SW480 (cell line): ENCODE data around the gene IDS.
"Not testable (repeated sequence)": the region's sequence is repeated elsewhere in the genome, so short reads cannot be mapped to it uniquely, and the experiment has no call there.

Experiments used
- DNase-seq: peaks from one replicate; pipeline ENCODE4 v3.0.0-alpha.2; 2016; ENCODE audit warnings: low spot score

IDS gene

DNA sequence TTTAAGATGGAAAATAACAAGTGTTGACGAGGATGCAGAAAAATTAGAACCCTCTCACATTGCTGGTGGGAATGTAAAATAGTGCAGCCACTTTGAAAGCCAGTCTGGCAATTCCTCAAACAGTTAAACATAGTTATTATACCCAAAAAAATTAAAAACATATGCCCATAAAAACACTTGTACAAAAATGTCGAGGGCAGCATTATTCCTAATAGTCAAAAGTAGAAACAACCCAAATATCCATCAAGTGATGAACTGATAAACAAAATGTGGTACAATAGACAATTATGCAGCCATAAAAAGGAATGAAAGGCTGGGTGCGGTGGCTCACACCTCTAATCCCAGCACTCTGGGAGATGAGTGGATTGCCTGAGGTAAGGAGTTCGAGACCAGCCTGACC lies 6.3 kb downstream of the IDS start:
- no peak for DNase-seq

DNA sequence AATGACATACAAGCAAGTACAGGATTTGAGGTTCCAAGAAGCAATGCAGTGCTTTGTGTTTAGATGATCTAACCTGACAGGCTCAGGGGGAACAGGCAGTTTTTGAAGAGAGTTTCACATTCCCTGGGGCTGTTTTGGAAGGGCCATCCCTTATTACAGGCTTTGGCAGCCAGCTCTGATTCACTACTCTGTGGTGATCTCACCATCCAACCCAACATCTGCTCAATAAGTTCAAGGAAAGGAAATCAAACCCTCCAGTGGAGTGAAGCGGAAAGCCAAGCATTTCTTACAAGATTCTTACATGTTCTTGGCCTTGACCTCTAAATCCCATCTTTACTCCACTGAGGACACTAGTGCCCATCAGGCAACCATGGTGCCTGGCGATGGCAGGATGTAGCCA lies 7.5 kb downstream of the IDS start:
- DNase-seq: no peak

DNA sequence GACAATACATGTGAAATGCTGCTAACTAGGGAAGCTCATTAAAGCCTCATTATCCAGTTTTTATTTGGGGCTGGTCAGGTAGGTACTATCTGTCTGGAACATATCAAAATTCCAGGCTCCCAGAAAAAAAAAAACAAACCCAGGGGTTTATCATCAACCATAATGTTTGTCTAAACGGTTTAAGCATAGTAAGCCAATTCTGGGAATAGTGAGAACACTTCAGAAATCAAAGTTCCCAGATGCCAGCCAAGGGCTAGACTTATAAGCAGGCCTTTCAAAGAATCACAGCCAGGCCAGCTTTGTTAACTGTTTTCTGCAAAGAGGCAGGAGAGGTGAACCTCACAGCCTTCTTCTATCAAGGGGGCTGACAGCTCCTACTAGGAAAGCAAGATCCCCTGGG lies 8.1 kb downstream of the IDS start:
- no peak for DNase-seq

DNA sequence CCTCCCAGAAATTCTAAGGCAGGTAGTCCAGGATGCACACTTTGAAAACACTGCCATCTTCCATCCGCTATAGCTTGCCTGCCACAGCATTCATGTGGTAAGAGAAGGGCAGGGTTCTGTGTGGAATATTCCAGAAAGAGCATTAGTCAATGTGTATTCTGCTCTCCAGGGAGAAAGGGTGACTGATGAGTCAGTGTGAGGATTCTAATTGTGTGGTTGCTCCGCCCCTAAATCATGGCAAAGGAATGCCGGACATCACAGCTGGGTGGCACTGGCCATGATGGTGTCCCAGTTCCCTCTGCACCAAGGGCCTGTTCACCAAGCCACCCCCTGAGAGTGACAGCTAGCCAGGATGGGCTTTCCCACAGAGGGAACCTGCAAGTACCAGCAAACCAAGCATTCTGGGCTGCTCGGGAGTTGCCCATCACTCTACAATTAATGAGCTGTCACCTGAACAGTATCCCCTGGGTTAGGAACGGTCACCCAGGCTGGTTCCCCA lies 9.5 kb downstream of the IDS start:
- DNase-seq: peak; percentile 91

DNA sequence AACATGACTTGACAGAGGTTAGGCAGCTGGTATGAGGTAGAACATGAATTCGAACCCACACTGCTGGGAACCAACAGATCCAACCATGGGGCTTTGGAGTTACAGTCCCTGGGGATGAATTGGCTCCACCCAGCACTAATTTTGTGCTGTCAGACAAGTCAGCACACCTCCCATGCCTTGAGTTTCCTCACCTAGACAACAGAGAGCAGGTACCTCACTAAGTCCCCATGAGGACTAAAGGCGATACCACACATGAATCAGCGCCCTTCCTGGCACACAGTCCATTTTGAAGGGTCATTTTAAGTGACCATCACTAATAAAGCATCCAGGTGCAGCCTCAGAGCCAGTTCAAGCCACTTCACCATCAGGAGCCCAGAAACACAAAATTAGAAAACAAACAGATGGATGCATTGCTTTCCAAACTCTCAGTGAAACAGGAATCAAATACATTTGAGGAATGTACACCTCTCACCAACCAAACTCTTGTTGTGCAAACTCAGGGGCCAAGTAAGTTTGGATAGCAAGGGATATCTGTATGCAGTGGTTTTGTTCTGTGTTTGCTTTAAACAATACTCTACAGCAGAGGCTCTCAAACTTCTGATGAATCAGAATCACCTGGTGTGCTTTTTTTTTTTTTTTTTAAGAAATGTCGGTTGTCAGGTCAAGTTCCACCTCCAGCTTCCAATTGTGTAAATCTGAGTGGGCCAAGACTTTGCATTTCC lies 10.1 kb downstream of the IDS start:
- DNase-seq: no peak

DNA sequence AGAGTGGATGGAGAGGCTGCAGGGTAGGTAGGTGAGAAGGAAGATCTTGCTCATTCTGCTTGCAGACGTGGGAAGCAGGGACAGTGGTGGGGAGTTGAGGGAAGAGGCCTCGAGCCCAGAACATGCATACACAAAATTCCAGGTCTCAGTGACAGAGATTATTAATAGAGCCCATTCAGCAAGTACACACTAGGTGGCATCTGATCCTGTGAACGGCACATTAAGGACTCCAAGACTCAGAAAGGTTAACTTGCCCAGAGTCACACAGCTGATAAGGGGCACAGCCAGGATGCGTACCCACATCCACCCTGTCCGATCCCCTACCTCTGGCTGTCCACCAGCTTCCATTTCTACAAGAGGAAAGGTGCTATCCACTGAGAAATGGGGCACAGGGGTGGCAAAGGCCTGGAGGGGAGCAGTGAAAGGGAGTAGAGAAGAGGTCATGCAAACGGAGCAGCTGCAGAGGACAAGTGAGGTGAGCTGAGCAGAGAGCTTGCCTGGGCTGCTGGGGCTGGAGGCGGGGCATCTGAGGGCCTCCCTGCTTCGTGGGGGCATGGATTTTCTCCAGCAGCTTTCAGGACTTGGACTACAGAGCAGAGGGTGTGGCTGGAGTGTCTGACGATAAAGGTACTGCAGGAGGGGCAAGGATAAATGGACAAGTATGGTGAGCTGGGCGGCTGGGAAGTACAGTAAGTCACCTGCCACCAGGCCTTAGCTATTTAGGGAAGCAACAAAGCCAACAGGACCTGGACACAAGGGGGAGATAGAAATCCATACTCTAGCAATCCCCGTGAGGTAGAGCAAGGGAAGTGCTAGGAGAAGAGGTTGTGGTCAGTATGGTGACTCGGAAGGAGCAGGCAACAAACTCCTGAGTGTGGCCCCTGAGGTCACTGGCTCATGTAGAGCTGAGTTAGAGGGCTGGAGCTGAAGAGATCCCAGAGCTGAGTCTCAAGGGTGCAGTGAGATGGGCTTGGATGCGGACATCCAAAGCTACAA lies 11.2 kb downstream of the IDS start:
- DNase-seq: no peak

DNA sequence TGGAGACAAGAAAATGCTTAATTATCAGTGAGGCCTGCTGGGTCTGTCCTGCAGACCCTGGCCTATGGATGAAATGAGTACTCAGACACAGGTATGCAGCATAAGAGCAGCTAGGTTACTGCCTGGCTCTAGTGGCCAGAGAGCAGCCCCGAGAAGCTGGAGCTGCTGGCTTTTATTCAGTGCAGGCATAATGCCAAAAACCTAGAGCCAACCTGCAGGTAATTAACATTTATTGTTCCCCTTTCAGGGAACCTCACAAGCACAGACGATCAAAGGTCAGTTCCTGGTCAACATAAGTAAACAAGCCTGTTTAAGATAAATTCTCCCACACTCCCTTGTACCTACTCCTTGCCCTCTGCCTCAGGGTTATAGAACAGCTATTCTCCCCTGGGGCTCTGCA lies 13.3 kb downstream of the IDS start:
- DNase-seq: peak; percentile 33

DNA sequence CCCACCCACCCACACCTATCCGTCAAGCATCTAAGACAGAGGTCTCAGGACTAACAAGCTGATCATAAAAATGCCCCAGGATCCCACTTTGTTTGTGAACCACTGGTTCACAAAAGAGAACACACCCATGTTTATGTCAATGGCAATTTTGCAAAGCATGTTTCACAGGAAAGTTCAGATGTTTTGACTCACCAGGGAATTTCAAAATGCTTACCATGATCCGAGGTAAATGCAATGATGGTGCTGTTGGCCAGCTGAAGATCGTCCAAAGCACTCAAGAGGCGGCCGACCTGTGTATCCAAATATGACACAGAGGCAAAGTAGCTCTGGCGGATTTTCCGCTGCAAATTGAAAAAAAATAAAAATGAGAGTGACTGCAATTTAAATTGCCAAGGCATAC lies 15.0 kb downstream of the IDS start:
- no peak for DNase-seq

DNA sequence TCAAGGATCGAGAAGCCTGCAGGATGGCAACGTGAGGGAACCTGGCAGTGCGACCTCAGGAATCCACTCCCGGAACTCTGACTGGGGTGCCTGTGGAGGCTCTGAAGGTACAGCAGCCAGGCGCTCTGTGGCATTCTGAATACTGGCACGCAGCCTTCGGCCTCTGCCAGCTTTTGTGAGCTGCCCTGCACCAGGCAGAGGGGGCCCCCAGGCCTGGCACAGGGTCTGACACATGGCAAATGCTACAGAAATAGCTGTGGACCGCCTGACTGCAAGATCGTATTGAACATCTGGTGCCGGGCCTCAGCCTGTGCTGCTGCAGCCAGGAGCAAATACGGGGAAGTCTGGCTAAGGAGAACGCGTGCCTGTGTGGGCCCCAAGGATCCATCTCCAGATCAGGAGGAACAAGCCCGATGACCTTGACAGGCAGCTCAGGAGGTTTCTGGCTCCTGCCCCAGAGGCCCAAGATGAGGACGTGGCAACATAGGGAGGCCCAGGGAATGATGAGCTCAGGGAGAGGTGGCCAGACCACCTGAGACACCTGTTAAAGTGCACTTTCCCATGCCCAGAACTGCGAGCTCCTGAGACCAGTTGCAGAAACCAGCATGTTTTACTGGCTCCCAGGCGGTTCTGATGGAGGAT lies 16.6 kb downstream of the IDS start:
- DNase-seq: not testable (repeated sequence)

DNA sequence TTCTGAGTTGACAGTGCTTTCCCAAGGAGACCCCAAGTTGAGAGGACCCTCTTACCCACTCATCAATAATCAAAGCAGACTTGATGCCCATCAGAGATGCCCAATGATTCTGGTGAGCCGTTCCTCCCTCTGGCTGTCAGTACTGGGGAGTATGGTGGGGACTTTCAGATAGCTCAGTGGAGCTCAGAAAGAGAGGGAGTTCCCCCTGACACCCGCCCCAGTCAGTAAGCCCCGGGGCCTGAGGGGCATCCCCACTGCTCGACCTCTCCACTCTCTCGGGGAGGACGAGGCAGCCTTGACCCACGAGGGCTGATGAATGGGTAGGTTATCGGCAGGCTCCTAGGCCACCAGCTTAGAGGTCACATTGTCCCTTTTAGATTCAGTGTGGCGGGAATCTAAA lies 17.1 kb downstream of the IDS start:
- DNase-seq: not testable (repeated sequence)

DNA sequence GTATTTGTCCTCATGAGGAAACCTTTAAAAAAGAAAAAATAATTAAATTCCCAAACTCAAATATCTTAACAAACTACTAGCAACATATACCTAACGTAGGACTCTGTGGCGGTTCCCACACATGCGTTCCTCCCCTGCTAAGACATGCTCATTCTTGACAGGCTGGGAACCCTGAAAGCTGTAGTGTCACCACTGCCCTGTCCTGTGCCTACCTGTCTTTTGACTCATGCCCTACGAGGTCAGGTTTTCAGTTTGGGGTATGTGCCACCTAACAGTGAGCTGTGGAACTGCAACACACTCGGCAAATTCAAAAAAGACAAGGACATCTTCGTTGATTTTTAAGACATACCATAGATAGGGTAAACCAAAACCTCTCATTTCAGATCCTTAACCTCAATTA lies 17.8 kb downstream of the IDS start:
- DNase-seq: no peak

DNA sequence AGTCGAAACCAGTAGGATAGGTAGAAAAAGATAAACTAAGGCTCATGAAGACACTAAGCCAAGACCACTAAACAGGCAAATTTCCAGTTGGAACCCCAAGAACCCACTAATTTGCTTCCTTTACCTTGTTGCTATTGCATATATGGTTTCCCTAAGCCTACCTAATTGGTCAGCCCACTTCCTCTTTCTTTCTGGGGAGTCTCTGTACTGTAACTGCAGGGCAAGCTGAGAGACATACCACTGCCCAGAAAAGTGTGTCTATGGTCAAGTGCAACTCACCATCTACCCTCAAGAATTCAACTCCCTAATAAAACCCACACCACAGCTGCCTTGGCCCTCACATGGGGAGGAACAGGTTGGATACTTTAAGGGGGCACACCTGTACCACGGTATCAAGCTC lies 28.6 kb downstream of the IDS start:
- DNase-seq: no peak

DNA sequence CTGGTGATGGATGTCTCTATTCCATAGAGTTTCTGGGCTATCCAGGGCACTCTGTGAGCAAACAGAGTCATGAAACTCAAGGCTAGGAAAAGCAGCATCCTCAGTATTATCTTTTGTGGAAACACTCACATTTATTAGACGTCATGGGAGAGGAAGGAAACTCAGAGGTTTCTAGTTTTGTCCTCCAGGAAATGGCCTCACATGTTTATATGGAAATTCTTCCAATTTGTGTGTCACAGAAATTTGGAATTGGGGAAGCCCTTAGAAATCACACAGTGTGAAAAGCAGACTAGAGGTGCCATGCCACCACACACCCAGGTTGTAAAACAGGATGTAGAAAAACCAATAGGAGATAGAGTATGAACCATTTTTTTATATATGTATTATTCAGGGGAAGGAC lies 31.1 kb downstream of the IDS start:
- no peak for DNase-seq

DNA sequence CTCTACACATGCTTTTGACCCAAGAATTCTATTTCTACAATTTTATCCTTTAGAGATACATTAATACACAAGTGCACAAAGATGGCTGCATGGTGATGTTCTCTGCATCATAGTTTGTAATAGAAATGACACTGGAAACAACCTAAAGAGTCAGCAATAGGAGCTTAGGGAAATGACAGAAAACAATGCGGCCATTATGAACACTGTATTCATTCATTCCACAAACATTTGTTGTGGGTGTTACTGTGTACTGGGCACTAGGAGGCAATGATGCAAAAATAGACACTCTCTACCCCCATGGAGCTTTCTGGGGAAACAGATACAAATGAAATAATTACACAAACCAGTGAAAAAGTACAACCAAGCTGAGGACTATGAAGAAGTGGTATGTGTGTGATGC lies 32.0 kb downstream of the IDS start:
- DNase-seq: no peak

DNA sequence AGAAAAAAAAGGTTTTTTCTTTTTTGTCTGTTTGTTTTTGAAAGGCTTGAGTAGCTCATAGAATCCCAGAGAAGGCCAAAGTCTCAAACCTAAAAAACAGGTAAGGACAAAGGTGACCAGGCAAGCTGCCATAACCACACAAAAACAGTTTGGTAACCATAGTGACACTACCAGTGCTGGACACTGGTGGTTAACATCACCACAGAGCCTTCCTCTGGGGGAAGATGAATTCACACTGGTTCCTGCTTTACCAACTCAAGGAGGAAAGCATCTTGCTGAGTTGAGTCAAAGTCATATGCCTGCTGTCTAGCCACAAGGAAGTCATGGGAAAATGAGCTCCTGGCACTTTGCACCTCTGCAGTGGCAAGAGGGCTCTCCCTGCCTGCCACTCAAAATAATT lies 32.5 kb downstream of the IDS start:
- DNase-seq: no peak

DNA sequence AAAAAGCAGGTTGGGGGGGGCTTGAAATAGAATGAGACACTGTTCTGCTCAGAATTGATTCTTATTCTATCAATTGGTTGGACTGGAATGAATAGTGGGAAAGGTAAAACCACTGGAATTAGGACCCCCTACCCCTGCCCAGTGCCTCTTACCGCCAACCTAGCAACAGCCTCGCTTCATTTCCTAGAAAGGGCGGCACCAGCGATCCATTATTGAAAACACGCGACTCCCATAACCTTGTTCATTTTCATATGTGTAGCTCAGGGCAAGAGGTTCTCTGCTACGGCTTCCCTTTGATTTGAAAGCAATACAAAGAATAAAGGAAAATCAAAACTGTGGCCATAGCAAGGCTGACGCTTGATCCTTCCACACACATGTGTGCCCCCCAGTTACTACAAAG lies 33.7 kb downstream of the IDS start:
- DNase-seq: no peak

DNA sequence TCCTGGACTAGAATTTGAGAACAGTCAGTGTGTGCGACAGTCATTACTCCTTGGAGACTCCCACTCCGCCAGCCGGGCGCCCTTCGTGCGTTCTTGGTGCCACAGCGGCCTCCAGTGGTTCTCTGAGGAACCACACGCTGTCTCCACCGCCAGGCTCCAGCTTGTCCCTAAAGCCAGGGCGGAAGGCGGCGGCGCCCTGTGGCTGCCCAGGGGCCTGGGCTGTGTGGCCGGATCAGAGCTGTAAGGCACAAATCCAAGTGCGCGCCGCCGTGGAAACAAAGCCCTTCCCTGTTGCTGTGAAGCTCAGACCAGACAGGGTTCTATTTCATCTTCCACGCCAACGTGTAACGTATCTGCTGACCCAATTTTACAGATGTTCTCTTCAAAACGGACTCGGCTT lies 34.2 kb downstream of the IDS start:
- DNase-seq: peak; percentile 51

DNA sequence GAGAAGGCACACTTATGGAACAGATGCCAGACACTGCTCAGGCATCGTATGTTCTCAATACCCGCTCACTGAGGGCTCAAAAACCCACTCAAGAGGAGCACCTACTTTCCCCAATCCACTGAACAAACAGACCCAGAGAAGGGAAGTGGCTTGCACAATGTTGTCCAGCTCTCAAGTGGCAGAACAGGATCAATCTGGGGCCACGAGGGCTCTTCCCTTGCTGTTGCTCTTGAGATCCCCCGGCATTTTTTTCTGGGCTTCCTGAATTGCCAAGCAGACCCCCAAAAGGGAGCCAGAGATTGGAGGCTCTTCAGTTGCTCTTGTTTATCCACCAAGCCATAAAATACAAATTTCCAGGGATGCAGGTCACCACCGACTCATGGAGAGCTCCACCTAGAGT lies 35.7 kb downstream of the IDS start:
- no peak for DNase-seq

DNA sequence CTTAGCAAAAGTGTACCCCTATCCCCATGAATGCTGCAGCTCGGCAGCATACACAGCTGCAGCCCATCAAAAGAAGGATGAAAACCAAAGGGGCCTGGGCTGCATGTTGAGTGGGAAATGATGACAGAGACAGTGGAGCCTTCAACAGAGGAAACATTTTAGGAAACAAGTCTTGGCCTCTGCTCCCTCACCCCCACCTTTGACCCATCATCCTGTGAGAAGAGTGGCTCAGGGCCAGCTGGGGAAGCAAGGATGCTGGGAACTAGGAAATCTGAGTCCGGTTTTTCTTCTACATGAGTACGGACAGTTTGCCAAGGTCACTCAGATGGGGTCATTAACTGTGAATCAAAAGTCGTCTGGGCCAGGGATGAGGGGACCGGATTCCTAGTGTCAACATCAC lies 37.2 kb downstream of the IDS start:
- no peak for DNase-seq

DNA sequence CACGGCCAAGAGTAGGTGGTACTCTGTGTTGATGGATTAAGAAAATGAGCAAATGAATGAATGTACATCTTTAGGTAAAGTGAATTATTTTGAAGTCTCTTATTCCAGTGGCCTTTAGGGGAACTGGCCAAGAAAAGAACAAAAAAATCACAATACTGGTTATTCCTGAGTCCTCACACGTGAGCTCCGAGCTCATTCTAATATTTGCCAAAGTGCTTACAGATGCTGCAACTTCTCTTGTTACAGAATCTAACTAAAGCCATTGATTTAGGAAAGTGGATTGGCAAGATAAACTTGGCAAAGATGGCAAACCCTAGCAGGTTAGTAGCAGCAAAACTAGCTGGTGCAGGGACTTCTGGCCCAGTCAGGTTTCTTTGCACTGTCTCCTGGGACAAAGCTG lies 37.6 kb downstream of the IDS start:
- no peak for DNase-seq

DNA sequence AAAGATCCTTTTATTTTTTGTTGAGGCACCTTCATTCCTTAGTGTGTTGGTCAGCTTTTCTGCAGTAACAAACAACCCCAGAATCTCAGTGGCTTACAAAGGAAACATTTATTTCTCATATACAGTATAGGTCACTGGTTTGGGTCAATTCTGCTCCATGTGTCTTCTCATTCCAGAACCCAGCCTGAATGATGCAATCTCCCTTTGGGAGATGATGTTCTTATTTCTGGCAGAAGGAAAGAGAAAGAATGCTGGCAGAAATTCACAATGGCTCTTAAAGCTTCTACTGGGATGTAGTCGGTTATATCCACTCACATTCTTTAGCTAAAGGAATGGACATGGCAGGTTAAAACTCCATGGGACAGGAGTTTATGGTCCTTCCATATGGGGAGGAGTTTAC lies 42.3 kb downstream of the IDS start:
- no peak for DNase-seq

DNA sequence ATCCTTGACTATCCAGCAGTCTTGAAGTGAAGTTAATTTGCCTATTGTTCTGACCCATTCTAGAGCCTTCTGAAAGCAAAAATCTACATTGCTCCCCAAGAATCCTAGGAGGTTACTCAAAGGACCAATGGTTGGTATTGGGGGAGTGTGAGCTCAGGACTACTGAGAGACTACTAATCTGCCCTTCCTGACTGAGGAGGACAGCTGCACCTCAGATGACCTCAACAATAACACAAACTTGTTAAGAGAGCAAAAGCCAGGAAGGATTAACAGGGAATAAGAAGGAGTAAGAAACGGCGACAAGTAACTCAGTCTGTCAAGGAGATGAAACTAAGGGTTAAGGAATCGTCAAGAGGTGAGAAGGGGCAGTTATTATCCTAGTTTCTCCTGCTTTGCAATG lies 43.4 kb downstream of the IDS start:
- DNase-seq: no peak

DNA sequence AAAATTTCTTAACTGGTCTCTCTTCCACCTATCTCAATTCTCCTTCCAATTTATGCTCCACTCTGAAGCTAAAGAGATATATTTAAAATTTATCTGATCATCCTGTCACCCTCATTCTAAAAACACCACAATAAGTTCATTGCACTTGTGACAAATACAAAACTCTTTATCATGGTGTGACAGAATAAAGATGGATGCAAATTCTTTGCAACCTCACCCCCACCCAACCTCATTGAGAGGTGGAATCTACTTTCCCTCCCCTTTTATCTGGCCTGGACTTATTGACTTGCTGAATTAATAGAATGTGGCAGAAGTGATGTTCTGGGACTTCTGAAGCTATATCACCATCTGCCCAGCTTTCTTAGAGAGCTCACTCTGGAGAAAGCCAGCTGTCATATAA lies 46.5 kb downstream of the IDS start:
- no peak for DNase-seq
